Left lung (tissue), 10 donors: Measurements from ENCODE around the gene KLHDC4. TPM values are rescaled to one million over a fixed set of nuclear protein-coding genes. Genes with fewer than 3 reads are reported as not detected.
A peak's percentile ranks its signal among the peaks of the same experiment; 100 is the strongest.

ENCODE experiments used
- ATAC-seq: fragments of 200-7000 bp; cut with Tn5 transposase; one replicate; pipeline ENCODE4 v1.9.1; 2020; ENCODE audit warnings: moderate library complexity
- DNase-seq, 4 donors: peaks; one replicate each; pipeline ENCODE4 v3.0.0-alpha.2; 2013 to 2020
- H3K27ac ChIP-seq, 2 donors: fragments of 200-600 bp; sonication (generic) in 1 of 2; one replicate each; pipeline versions ENCODE4 v1.5.0 to v1.8.0; 2020 to 2021
- H3K27me3 ChIP-seq, 2 donors: fragments of 200-600 bp; sonication (generic) in 1 of 2; one replicate each; pipeline versions ENCODE4 v1.5.0 to v1.8.0; 2020 to 2021
- H3K36me3 ChIP-seq, 2 donors: fragments of 200-600 bp; sonication (generic) in 1 of 2; one replicate each; pipeline versions ENCODE4 v1.5.0 to v1.8.0; 2020 to 2021
- H3K4me1 ChIP-seq, 2 donors: fragments of 200-600 bp; one replicate each; pipeline ENCODE4 v1.8.0; 2021
- H3K4me3 ChIP-seq, 2 donors: fragments of 200-600 bp; sonication (generic) in 1 of 2; one replicate each; pipeline versions ENCODE4 v1.5.0 to v1.8.0; 2020 to 2021; ENCODE audit warnings: mild to moderate bottlenecking in 1 of 2
- H3K9me3 ChIP-seq, 2 donors: fragments of 200-600 bp; sonication (generic) in 1 of 2; one replicate each; pipeline versions ENCODE4 v1.5.0 to v1.8.0; 2020 to 2021
- intact Hi-C, 2 donors: fragments of 100-400 bp; cut with DNase I; formaldehyde crosslinking; loops; one replicate each; pipeline versions ENCODE4 v1.11.2 to v1.14.2; 2022
- polyA plus RNA-seq, 6 donors: library from polyadenylated mRNA; unstranded; fragments of 120-200 nt; gene quantifications; one replicate each; pipeline ENCODE4 v1.2.1, GENCODE V29; 2013; ENCODE audit not compliant: insufficient read length in 6 of 6
- total RNA-seq, 2 donors: library from RNA; stranded (reverse); fragmentation: NEBNext Ultra II Directional; extraction: Animal tissue kit (Norgen Biotek cat#: 25700); gene quantifications; one replicate each; pipeline ENCODE4 v1.2.1, GENCODE V29; 2021
- TF ChIP-seq, protein P1 (sequence below), 2 donors: fragments of 200-600 bp; sonication (generic) in 1 of 2; IDR thresholded peaks; one replicate each; pipeline versions ENCODE4 v1.5.0 to v1.8.0; 2021; ENCODE audit warnings: antibody characterized with exemption in 2 of 2
- donor health status: DM: no; HTN: yes; CAD: no.
- donor health status: DM: no; HTN: no; CAD: no.

Gene KLHDC4
- total and polyA plus RNA-seq, 8 donors = 31.3 to 46.7 (median 36.9) TPM

- peaks cover 0 to 79% of the 10 kb centered on the region in 2 donors for H3K36me3 ChIP-seq
- no peaks in the 10 kb centered on the region for H3K9me3 ChIP-seq
- no peak overlapping the region for H3K4me3 ChIP-seq
- no peaks in the 10 kb centered on the region for H3K4me1 ChIP-seq
- intact Hi-C loops = no loop called here
- peak in 3 of 4 donors; percentile 54 to 80 (median 57) for DNase-seq
- ATAC-seq = peak; percentile 90
- H3K27me3 ChIP-seq = no peaks in the 10 kb centered on the region
- TF ChIP-seq, protein P1, sequence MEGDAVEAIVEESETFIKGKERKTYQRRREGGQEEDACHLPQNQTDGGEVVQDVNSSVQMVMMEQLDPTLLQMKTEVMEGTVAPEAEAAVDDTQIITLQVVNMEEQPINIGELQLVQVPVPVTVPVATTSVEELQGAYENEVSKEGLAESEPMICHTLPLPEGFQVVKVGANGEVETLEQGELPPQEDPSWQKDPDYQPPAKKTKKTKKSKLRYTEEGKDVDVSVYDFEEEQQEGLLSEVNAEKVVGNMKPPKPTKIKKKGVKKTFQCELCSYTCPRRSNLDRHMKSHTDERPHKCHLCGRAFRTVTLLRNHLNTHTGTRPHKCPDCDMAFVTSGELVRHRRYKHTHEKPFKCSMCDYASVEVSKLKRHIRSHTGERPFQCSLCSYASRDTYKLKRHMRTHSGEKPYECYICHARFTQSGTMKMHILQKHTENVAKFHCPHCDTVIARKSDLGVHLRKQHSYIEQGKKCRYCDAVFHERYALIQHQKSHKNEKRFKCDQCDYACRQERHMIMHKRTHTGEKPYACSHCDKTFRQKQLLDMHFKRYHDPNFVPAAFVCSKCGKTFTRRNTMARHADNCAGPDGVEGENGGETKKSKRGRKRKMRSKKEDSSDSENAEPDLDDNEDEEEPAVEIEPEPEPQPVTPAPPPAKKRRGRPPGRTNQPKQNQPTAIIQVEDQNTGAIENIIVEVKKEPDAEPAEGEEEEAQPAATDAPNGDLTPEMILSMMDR (IDR thresholded peaks at IDR 0.05) = no peak
- H3K27ac ChIP-seq = no peak overlapping the region
These were observed 60.0 kb downstream of the KLHDC4 start for GRCh38 chr16:87705771-87706277.

DNA sequence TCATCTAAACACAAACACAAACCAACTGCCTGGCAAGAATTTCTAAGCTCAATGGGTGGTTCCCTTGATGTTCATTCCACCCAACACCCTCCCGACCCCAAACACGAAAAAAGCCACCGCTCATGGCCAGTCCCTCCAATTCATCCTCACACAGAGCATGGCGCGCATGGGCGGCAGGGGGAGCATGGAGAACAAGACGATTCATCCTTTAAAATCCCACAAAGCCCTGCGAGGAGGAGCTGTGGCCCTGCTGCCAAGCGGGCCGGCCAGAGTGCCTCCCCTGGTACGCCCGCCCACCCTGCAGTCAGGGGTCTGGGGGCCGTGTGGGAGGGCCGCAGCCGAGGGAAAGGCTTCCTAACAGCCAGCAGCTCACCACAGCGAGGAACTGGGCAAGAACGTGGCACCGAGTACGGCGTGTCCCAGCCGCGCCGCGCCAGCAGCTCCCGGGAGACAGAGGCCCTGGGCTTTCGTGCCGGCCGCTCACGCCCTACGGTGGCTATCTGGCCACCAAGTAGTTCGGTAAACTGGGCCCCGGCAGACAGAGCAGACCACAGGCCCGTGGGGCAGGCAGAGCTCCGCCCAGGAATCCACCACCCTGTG lies 60.9 kb downstream of the KLHDC4 start:
- intact Hi-C loops = no loop called here
- DNase-seq = no peak
- Histone ChIP-seq H3K36me3 (peaks cover 0 to 73% of the 10 kb centered on the region in 2 donors), H3K9me3 (no peaks in the 10 kb centered on the region), H3K27ac (no peak overlapping the region), H3K4me1 (no peaks in the 10 kb centered on the region), H3K27me3 (no peaks in the 10 kb centered on the region), H3K4me3 (no peak overlapping the region)
- TF ChIP-seq, protein P1 (IDR thresholded peaks at IDR 0.05) = no peak
- no peak for ATAC-seq

DNA sequence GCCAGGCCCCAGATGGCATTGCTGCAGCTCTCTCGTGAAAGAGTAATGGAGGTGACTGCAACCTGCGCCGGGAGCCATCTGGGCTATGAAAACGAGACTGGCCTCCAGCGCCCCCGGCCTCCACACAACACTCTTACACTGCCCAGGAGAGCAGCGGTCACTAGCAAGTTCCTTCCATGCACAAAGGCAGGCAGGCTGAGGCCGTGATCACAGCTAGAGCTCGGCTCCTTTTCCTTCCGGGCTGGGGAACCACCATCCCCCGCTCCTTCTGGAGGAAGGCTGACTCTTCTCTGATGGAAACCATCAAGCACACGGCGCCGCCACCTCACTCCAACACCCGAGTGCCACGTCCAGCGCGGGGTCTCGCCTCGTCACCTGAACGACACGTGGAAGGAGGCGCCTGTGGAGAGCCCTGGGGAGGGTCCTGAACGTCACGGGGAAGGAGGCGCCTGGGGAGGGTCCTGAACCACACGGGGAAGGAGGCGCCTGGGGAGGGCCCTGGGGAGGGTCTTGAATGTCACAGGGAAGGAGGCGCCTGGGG lies 61.9 kb downstream of the KLHDC4 start:
- no peak for DNase-seq
- no peaks in the 10 kb centered on the region for H3K9me3 ChIP-seq
- H3K4me3 ChIP-seq = no peak overlapping the region
- peaks cover 0 to 73% of the 10 kb centered on the region in 2 donors for H3K36me3 ChIP-seq
- no peaks in the 10 kb centered on the region for H3K4me1 ChIP-seq
- ATAC-seq = no peak
- TF ChIP-seq, protein P1 (IDR thresholded peaks at IDR 0.05) = no peak
- no peak overlapping the region for H3K27ac ChIP-seq
- intact Hi-C loops = no loop called here
- no peaks in the 10 kb centered on the region for H3K27me3 ChIP-seq

DNA sequence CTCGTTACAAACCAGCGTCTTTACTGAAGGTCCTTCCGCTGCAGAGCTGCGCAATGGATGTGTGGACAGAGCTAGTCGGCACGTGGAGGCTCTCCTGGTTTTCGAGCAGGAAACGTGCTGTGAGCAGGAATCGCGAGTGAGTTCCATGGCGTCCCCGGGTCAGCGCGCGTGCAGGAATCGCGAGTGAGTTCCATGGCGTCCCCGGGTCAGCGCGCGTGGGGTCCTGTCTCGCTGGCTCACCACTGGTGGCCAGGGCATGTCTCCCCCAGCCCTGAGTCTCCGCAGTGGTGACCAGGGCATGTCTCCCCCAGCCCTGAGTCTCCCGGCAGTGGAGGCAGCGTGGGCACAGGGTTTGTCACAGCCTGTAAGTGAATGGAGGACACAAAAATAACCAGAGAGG lies 62.7 kb downstream of the KLHDC4 start:
- Histone ChIP-seq H3K4me3 (no peak overlapping the region), H3K36me3 (peaks cover 0 to 73% of the 10 kb centered on the region in 2 donors), H3K4me1 (no peaks in the 10 kb centered on the region), H3K9me3 (no peaks in the 10 kb centered on the region), H3K27ac (no peak overlapping the region), H3K27me3 (no peaks in the 10 kb centered on the region)
- DNase-seq = no peak
- intact Hi-C loops = no loop called here
- TF ChIP-seq, protein P1 (IDR thresholded peaks at IDR 0.05) = no peak
- no peak for ATAC-seq

- ATAC-seq (no peak), DNase-seq (peak in 1 of 4 donors; percentile 41)
- H3K27ac ChIP-seq = no peak overlapping the region
- TF ChIP-seq, protein P1 (IDR thresholded peaks at IDR 0.05) = peak in 1 of 2 donors; percentile 20
- H3K9me3 ChIP-seq = no peaks in the 10 kb centered on the region
- no peak overlapping the region for H3K4me3 ChIP-seq
- peaks cover 0 to 70% of the 10 kb centered on the region in 2 donors for H3K36me3 ChIP-seq
- no peaks in the 10 kb centered on the region for H3K4me1 ChIP-seq
- H3K27me3 ChIP-seq = no peaks in the 10 kb centered on the region
- intact Hi-C loops = no loop called here
These were observed 63.4 kb downstream of the KLHDC4 start for GRCh38 chr16:87702325-87702811.
